Prostate gland (tissue), 2 donors: ENCODE results near the gene FAM107B.

Source experiments
- CTCF ChIP-seq, 4 experiments: fragments of 200-600 bp in 2 of 4; fragments of 450-650 bp in 2 of 4; sonication (generic) in 2 of 4; IDR thresholded peaks; 1 replicate in 3 of 4; 2 replicates in 1 of 4; pipeline ENCODE4 v1.5.1; 2016 to 2019; ENCODE audit warnings: antibody characterized with exemption in 4 of 4, mild to moderate bottlenecking in 2 of 4, moderate library complexity in 2 of 4
- POLR2A ChIP-seq: fragments of 450-650 bp; IDR thresholded peaks from one replicate; pipeline ENCODE4 v1.6.1; 2016; ENCODE audit warnings: antibody characterized with exemption, mild to moderate bottlenecking

- no peak for TF ChIP-seq POLR2A
- no peak for TF ChIP-seq CTCF (IDR thresholded peaks at IDR 0.05)
Observed at GRCh38 chr10:14748441-14748840, 26.3 kb downstream of the FAM107B start.
